Cerebellar nuclear complex (tissue), 1 donor: ENCODE data around the gene TTLL11.

Experiments
- DNase-seq, 2 experiments: peaks; one replicate each; lab custom pipeline; 2025; lab: John Stamatoyannopoulos, UW

The TTLL11 gene

GRCh38 chr9:121831869-121832268 is 261.2 kb downstream of the TTLL11 start:
- DNase-seq, result no peak

GRCh38 chr9:121830441-121831140 is 262.5 kb downstream of the TTLL11 start:
- DNase-seq, result no peak

- no peak for DNase-seq
Observed at GRCh38 chr9:121827251-121827967, 265.7 kb downstream of the TTLL11 start.

DNA sequence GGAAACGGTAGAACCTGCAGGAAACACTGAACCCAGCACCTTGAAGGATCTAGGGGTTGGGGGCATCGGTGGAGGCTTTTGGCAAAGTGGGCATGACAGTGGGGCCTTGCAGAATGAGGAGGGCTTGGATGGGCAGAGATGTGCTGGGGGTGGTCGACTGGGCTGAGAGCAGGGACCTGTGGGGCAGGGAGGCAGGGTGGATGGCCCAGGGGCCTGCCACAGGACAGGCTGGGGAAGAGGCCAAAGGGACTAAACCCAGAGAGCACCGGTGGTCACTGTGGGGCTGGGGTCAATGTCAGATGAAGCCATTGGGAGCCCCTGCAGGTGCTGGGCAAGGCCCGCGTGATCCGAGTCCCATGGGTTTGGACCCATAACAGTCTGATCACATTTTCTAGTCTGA is 266.4 kb downstream of the TTLL11 start:
- DNase-seq, result no peak

DNA sequence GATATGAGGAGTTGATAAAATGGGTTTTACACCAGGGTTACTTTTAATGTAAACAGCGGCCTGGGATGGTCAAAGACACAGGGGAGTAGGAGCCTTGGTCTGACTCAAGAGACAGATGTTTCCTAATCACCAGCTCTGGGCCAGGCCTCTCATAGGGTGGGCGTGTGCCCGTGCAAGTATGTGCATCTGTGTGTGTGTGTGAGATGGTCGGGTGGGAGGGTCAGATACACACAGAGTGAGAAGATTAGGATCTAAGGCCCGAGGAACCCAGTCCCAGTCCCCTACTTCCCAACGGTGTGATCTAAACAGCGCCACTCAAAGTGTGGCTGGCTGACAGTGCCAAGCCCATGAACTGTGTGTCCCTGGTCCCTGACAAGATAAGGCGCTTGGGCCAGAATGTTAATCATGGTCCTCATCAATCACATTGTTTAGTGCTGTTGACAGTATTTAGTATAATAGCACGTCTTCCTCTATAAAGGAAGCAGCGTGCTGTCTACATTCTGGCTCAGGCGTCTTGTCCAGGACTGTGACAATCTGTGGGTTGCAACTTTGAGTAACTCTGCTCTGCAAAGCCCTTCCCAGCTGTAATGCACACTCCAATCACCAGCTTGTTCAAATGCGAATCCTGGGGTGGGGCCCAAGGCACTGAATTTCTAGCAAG is 267.9 kb downstream of the TTLL11 start:
- no peak for DNase-seq

- DNase-seq, result no peak
Observed at GRCh38 chr9:121824651-121825030, 268.5 kb downstream of the TTLL11 start.

- DNase-seq, result no peak
Observed at GRCh38 chr9:121823451-121824169, 269.5 kb downstream of the TTLL11 start.

DNA sequence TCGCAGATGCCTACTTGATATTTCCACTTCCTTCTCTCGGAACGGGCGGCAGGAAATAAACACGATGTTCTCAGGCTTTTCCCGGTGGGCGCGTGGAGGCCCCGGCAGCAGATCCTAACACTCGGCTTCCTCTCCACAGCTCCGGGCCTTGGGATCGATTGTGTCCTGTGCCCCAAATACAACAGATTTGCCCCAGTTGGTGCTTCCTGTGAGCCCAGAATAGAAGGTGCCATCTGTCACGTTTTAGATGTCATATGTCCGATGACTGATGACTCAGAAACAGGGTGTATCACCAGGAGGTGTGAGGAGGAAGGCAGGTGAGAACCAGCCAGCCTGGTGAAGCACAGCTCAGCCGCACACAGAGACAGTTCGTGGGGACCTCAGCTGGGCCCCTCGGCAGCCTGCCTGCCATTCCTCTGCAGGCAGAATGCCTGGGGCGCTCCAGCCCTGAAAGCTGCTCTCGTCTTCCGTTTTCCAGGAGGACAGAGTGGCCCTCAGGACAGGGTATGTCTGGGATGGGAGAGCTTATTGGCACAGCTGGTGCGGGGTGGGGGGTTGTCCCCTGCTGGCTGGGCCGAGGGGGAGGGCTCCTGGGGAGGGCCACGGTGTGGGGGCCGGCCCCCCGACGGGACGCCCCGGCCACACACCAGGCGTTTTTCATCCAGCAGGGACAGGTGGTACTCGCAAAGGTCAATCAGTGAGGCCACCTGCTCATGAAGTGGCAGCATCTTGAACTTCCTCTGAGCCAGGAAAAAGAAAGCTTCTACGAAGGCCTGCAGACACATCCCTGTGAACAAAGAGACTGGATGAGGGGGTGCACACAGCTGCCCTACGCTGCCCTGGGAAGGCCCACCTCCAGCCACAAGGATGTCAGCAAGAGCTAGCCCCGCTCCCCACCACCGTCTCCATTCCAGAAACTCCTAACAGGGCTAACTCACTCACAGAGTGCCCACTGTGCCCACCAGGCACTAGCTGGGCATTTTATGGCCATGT is 270.7 kb downstream of the TTLL11 start:
- DNase-seq, result peak; percentile 68 to 87

DNA sequence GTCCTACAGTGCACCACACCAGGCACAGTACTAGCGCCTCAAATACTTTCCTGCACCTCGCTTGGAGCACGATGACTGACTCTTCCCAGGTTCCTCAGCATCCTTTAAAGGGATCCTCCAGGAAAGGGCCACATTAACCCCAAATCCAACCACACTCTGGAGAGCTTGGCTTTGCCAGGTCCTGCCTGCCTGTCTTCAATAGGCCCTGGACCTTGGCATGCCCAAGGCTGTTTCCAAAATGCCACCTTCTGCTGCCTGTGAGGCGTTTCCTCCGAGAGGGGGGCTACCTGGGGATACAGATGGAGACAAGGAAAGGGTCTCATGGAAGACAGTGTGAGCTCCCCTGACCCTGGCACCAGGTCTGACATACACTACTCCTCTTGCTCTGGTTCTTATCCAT is 271.8 kb downstream of the TTLL11 start:
- DNase-seq, result peak in 1 of 2 experiments; percentile 35

GRCh38 chr9:121820286-121821005 is 272.7 kb downstream of the TTLL11 start:
- no peak for DNase-seq

- DNase-seq, result no peak
Observed at GRCh38 chr9:121819428-121820231, 273.5 kb downstream of the TTLL11 start.

- DNase-seq, result no peak
Observed at GRCh38 chr9:121818841-121819427, 274.2 kb downstream of the TTLL11 start.

DNA sequence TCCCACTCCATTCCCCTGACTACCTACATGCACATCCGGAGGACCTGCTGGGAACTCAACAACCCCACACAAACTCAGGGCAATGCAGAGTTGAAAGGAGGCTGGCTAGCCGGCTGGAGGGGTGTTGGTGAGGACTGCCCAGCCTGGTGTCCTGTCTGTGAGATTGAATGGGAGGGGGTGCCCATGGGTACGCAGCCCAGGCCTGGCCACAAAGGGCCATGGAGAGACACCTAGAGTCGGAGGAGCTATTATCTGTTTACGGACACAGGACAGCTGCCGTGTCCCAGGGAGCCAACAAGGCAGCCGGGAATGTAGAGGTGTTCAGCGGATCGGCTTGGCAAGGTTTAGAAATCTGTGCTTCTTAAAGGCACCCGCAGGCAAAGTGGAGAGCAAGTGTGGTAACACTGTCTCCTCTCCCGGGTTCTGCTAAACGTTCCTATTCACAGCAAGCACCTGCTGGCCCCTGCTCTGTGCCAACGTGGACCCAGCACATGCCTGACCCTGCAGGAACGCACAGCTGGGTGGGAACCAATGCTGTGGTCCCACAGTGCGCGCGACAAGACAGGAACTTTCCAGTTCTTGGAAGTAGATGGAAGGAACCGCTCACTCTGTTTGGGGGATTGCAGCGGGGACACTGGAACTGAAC is 275.0 kb downstream of the TTLL11 start:
- peak in 1 of 2 experiments; percentile 18 for DNase-seq

DNA sequence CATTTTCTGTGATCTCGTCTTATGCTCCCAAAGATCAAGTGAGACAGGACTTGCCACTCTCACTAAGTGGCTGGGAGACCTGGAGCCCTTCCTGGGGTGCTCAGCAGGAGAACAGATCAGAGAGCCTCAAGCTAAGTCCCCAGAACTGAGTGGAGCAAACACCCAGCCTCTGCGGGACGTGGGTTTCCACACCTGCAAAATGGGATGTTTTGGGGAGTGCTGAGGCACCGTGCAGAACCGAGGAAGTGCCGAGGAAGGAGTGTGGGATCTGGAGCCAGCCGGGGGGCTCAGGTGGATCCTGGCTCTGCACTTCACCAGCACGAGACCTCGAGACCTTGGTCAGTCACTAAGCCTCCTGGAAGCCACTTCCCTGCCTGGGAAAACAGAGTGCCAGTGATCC is 275.6 kb downstream of the TTLL11 start:
- no peak for DNase-seq

DNA sequence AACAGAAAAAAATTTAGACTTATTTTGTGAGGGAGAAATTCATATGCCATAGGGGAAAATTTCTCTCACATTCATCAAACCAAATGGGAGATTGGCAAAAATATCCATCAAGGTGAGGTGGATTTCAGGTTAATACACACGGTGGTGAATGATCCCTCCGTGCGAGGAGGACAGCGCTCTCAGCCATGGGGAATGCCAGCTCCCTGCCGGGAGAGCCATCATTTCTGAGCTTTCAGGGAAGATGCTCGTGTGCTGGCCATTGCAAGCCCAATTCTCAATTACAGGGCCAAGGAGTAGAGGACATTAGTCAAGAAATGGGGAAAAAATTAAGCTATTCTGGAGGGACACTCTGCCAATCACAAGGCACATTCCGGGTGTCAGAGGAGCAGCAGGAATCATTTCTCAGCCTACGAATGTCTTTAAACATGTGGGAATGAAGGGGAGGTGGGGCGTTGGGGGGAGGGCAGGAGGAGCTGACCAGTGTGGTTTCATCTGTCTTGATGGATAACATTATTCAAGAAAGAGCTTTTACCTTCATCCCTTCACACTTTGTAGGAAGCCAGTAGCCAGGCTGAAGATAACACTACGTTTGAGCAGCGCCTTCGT is 276.2 kb downstream of the TTLL11 start:
- DNase-seq, result no peak

GRCh38 chr9:121816449-121816817 is 276.7 kb downstream of the TTLL11 start:
- no peak for DNase-seq

GRCh38 chr9:121815546-121816448 is 277.3 kb downstream of the TTLL11 start:
- DNase-seq, result no peak
